Caco-2 (cell line): Measurements from ENCODE around the gene LST1. TPM values are rescaled to one million over a fixed set of nuclear protein-coding genes. Genes with fewer than 3 reads are reported as not detected.

Source experiments
- BruUV-seq: library from RNA; stranded (reverse); fragments of 400-500 nt; replicated peaks from 2 replicates; lab custom pipeline; 2021; lab: Mats Ljungman, UMichigan
- CTCF ChIA-PET: fragments of 300-600 bp; sonication (Branson Sonifier 250); formaldehyde crosslinking; loops from one replicate; lab custom pipeline; 2022; ENCODE audit warnings: antibody characterized with exemption; lab: Charles Lee
- POLR2A ChIA-PET: fragments of 300-600 bp; sonication (Branson Sonifier 250); formaldehyde crosslinking; loops from one replicate; lab custom pipeline; 2022; ENCODE audit warnings: antibody characterized with exemption; lab: Charles Lee
- DNase-seq, 2 experiments: peaks; one replicate each; pipeline versions ENCODE4 v3.0.0 to v3.0.0-alpha.2; 2020 to 2022
- H3K27me3 ChIP-seq: replicated peaks from 2 replicates; pipeline ENCODE4 v1.6.0; 2011; ENCODE audit warnings: low read length; ENCODE audit not compliant: control insufficient read depth, insufficient read depth
- H3K36me3 ChIP-seq: 2 replicates; pipeline ENCODE4 v1.5.1; 2011; ENCODE audit warnings: low read length; ENCODE audit not compliant: control insufficient read depth, insufficient read depth
- H3K4me1 ChIP-seq: fragments of 250-450 bp; sonication (Bioruptor Pico); 2 replicates; pipeline ENCODE4 v1.5.1; 2020; ENCODE audit warnings: mild to moderate bottlenecking
- H3K4me3 ChIP-seq: 2 replicates; pipeline ENCODE4 v1.5.1; 2011; ENCODE audit warnings: low read depth, mild to moderate bottlenecking, control low read depth, low read length
- H3K9me3 ChIP-seq: fragments of 250-450 bp; sonication (Bioruptor Pico); 2 replicates; pipeline ENCODE4 v1.5.1; 2020; ENCODE audit warnings: mild to moderate bottlenecking, moderate library complexity
- H3K27ac Mint-ChIP-seq: one replicate; pipeline ENCODE4 v1.8.0; 2022; ENCODE audit warnings: mixed read lengths; ENCODE audit not compliant: unreplicated experiment
- H3K27me3 Mint-ChIP-seq: one replicate; pipeline ENCODE4 v1.8.0; 2022; ENCODE audit warnings: mixed read lengths; ENCODE audit not compliant: insufficient read depth, unreplicated experiment
- H3K36me3 Mint-ChIP-seq: one replicate; pipeline ENCODE4 v1.8.0; 2022; ENCODE audit warnings: mild to moderate bottlenecking, mixed read lengths; ENCODE audit not compliant: insufficient read depth, unreplicated experiment
- H3K4me1 Mint-ChIP-seq: one replicate; pipeline ENCODE4 v1.8.0; 2022; ENCODE audit warnings: low read depth, mixed read lengths; ENCODE audit not compliant: unreplicated experiment
- H3K4me3 Mint-ChIP-seq: one replicate; pipeline ENCODE4 v1.8.0; 2022; ENCODE audit warnings: mild to moderate bottlenecking, moderate library complexity, mixed read lengths; ENCODE audit not compliant: unreplicated experiment
- H3K9me3 Mint-ChIP-seq: one replicate; pipeline ENCODE4 v1.8.0; 2022; ENCODE audit warnings: mixed read lengths; ENCODE audit not compliant: unreplicated experiment
- CTCF ChIP-seq, 2 experiments: fragments of 200-600 bp in 1 of 2; IDR thresholded peaks; 1 replicate in 1 of 2; 2 replicates in 1 of 2; pipeline versions ENCODE4 v1.5.1 to v1.8.0; 2011 to 2022; ENCODE audit warnings: antibody characterized with exemption in 1 of 2, control low read depth in 1 of 2, inconsistent platforms in 1 of 2, low read depth in 1 of 2, low read length in 1 of 2, mild to moderate bottlenecking in 1 of 2, moderate library complexity in 1 of 2; ENCODE audit not compliant: insufficient read depth in 1 of 2, severe bottlenecking in 1 of 2, unreplicated experiment in 1 of 2
- intact Hi-C: fragments of 100-400 bp; cut with micrococcal nuclease; formaldehyde crosslinking; loops from one replicate; pipeline ENCODE4 v1.10.0; 2022; ENCODE audit not compliant: unreplicated experiment
- total RNA-seq: library from RNA; stranded (reverse); gene quantifications from 2 replicates; pipeline ENCODE4 v1.2.3, GENCODE V29; 2022

LST1 gene
- total RNA-seq, 1 experiment from 2014 or later = not detected

GRCh38 chr6:31575952-31576685 is 10.0 kb upstream of the LST1 start:
- Mint-ChIP-seq H3K9me3 (no peaks in the 10 kb centered on the region), H3K4me3 (no peak overlapping the region), H3K36me3 (peaks cover 4% of the 10 kb centered on the region), H3K27me3 (no peaks in the 10 kb centered on the region), H3K4me1 (peaks cover 22% of the 10 kb centered on the region), H3K27ac (no peak overlapping the region)
- Histone ChIP-seq H3K27me3 (no peaks in the 10 kb centered on the region), H3K4me3 (no peak overlapping the region), H3K36me3 (no peaks in the 10 kb centered on the region), H3K4me1 (peaks cover 14% of the 10 kb centered on the region), H3K9me3 (no peaks in the 10 kb centered on the region)
- intact Hi-C loops = no loop called here
- no peak for TF ChIP-seq CTCF (IDR thresholded peaks at IDR 0.05; ENCODE audit: insufficient read depth in 1 of 2, low read depth in 1 of 2, low read length in 1 of 2, severe bottlenecking in 1 of 2, unreplicated experiment in 1 of 2)
- ChIA-PET POLR2A (no interaction called here), CTCF (interaction anchor here (0.5 to 1.1 kb wide), 4 partner anchors 20 to 28 kb away, joined by 3 to 4 read pairs (median 3); partner anchors contain the start of gene NFKBIL1)
- no peak for DNase-seq
- BruUV-seq = no TSS peak

- intact Hi-C loops = no loop called here
- Mint-ChIP-seq H3K27me3 (no peaks in the 10 kb centered on the region), H3K36me3 (peaks cover 5% of the 10 kb centered on the region), H3K4me1 (peaks cover 29% of the 10 kb centered on the region), H3K27ac (no peak overlapping the region), H3K4me3 (no peak overlapping the region), H3K9me3 (no peaks in the 10 kb centered on the region)
- POLR2A ChIA-PET = no interaction called here
- no peaks in the 10 kb centered on the region for H3K27me3 ChIP-seq
- no peak for TF ChIP-seq CTCF (IDR thresholded peaks at IDR 0.05; ENCODE audit: insufficient read depth in 1 of 2, low read depth in 1 of 2, low read length in 1 of 2, severe bottlenecking in 1 of 2, unreplicated experiment in 1 of 2)
- H3K4me1 ChIP-seq = peaks cover 14% of the 10 kb centered on the region
- H3K36me3 ChIP-seq = no peaks in the 10 kb centered on the region
- DNase-seq = no peak
- H3K9me3 ChIP-seq = no peaks in the 10 kb centered on the region
- BruUV-seq = no TSS peak
- CTCF ChIA-PET = interaction anchor here (1.1 kb wide), 1 partner anchor 19 kb away, joined by 3 read pairs; no protein-coding TSS in a partner anchor
- H3K4me3 ChIP-seq = no peak overlapping the region
Observed at GRCh38 chr6:31576897-31577578, 9.0 kb upstream of the LST1 start.

GRCh38 chr6:31577579-31577966 is 8.5 kb upstream of the LST1 start:
- Histone ChIP-seq H3K9me3 (no peaks in the 10 kb centered on the region), H3K36me3 (no peaks in the 10 kb centered on the region), H3K27me3 (no peaks in the 10 kb centered on the region), H3K4me3 (no peak overlapping the region), H3K4me1 (peaks cover 14% of the 10 kb centered on the region)
- ChIA-PET POLR2A (no interaction called here), CTCF (interaction anchor here (0.6 to 1.1 kb wide), 2 partner anchors 19 to 198 kb away, joined by 3 to 5 read pairs; no protein-coding TSS in a partner anchor)
- no peak for TF ChIP-seq CTCF (IDR thresholded peaks at IDR 0.05; ENCODE audit: insufficient read depth in 1 of 2, low read depth in 1 of 2, low read length in 1 of 2, severe bottlenecking in 1 of 2, unreplicated experiment in 1 of 2)
- no peak for DNase-seq
- Mint-ChIP-seq H3K4me3 (no peak overlapping the region), H3K36me3 (peaks cover 5% of the 10 kb centered on the region), H3K27me3 (no peaks in the 10 kb centered on the region), H3K27ac (no peak overlapping the region), H3K9me3 (no peaks in the 10 kb centered on the region), H3K4me1 (peaks cover 31% of the 10 kb centered on the region)
- no TSS peak for BruUV-seq
- intact Hi-C loops = no loop called here
